SKM-1 (cell line): ENCODE results near the gene AHRR.
"Not testable (repeated sequence)": the region's sequence is repeated elsewhere in the genome, so short reads cannot be mapped to it uniquely, and the experiment has no call there.

Experiments used
- DNase-seq: peaks from one replicate; lab custom pipeline; 2025; ENCODE audit not compliant: unreplicated experiment; lab: John Stamatoyannopoulos, UW

The AHRR gene

GRCh38 chr5:321230-321725 lies at the start of gene AHRR:
Gene AHRR (plus strand): TSS chr5:321714. CDS start chr5:343903, 22,189 bp downstream.
- DNase-seq: peak; percentile 13

DNA sequence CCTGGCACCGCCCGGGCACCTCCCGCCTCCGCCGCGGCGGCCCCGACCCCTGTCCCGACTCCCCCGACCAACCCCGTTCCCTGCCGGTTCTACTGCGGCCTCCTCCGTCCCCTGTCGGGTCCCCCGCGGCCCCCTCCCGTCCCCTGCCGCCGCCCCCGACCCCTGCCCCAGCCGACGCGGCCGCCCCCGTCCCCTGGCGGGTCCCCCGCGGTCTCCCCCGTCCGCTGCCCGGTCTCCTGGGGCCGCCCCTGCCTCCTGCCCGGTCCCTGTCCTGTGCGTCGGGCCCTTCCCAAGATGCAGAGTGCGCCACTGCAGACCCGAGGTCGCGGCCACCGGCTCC lies 49.7 kb upstream of the AHRR start:
- DNase-seq: not testable (repeated sequence)

- not testable (repeated sequence) for DNase-seq
Measured at GRCh38 chr5:273091-273490, 48.4 kb upstream of the AHRR start.

- not testable (repeated sequence) for DNase-seq
Measured at GRCh38 chr5:273491-273890, 48.0 kb upstream of the AHRR start.

GRCh38 chr5:274346-274745 lies 47.2 kb upstream of the AHRR start:
- DNase-seq: not testable (repeated sequence)

- DNase-seq: no peak
Measured at GRCh38 chr5:278646-279045, 42.9 kb upstream of the AHRR start.

DNA sequence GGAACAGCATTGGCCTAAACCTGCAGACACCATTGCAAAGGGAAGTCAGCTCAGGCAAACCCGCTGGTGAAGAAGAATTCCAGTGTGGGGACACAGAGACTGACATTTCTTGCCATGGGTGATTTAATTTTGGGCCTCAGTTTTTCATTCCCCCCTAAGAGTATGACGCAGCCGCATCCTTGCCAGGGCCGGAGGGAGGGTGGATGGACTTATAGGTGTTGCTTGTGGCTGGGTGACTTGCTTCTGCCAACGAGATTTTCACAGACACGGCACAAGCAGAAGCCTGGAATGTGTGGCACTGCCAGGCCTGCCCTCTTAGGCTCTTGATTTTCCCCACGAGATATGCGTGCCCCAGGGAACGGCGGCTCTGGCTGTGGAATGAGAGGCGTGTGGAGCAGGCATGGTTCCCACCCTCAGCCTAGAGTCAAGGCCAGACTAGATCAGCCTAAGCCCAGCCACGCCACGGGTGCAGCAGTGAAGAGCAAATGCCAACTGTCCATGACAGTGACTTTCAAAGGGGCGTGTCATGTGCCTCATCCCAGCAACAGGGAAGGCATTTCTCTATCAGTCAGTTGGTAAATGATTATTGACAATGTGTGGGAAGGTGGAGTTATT lies 42.4 kb upstream of the AHRR start:
- DNase-seq: not testable (repeated sequence)

DNA sequence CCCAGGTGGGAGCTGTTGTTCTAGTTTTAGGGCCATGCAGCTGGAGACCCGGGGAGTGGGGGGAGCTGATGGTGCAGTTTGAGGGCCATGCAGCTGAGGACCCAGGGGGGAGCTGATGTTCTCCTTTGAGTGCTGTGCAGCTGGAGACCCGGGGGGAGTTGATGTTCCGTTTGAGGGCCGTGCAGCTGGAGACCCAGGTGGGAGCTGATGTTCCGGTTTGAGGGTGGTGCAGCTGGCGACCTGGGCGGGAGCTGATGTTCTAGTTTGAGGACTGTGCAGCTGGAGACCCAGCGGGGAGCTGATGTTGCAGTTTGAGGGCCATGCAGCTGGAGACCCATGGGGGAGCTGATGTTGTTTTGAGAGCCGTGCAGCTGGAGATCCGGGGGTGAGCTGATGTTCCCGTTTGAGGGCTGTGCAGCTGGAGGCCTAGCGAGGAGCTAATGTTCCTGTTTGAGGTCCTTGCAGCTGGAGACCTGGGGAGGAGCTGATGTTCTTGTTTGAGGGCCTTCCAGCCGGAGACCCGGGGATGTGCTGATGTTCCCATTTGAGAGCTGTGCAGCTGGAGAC lies 35.4 kb upstream of the AHRR start:
- DNase-seq: no peak

DNA sequence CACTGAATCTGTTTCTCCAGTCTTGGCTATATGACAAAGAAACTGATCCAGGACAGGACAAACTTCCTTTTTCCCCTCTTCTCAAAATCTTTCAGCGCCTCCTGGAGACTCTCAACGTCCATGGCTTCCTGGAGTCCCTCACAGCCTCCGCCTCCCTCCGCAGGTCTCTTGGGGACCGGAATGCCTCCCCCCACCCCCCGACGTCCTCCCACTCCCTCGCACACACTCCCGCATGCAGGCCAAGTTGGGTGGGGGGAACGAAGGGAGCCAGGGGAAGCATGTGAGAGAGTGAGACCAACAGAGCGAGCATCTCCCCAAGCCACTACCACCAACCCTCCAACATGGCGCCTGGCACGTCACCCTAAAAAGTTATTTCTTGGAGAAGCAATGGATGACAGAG lies 31.3 kb upstream of the AHRR start:
- not testable (repeated sequence) for DNase-seq

DNA sequence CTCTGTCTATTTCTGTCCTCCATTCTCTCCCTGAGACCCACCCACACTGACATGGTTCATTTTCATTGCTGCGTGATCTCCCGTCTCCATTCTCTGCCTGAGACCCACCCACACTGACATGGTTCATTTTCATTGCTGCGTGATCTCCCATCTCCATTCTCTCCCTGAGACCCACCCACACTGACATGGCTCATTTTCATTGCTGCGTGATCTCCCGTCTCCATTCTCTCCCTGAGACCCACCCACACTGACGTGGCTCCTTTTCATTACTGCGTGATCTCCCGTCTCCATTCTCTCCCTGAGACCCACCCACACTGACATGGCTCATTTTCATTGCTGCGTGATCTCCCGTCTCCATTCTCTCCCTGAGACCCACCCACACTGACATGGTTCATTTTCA lies 30.2 kb upstream of the AHRR start:
- not testable (repeated sequence) for DNase-seq

- not testable (repeated sequence) for DNase-seq
Measured at GRCh38 chr5:294788-295187, 26.7 kb upstream of the AHRR start.

GRCh38 chr5:296207-296606 lies 25.3 kb upstream of the AHRR start:
- not testable (repeated sequence) for DNase-seq

DNA sequence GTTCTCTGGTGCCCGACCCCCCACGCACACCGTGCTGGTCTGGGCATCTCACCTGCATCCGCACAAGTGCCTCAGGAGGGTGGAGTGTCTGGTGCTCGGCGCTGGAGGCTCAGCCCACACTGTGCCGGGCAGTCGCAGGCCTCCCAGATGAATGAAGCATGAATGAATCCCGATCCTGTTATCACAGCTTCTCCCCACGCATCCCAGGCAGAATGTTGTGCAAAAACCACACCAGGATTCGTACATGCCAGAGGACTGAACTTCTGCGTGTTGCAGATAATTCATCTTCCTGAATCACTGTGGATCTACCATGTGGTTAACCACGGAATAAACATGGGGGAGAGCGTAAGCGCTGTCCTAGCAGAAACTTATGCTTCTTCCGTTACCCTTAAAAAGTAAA lies 24.6 kb upstream of the AHRR start:
- DNase-seq: not testable (repeated sequence)

- not testable (repeated sequence) for DNase-seq
Measured at GRCh38 chr5:297448-297847, 24.1 kb upstream of the AHRR start.

DNA sequence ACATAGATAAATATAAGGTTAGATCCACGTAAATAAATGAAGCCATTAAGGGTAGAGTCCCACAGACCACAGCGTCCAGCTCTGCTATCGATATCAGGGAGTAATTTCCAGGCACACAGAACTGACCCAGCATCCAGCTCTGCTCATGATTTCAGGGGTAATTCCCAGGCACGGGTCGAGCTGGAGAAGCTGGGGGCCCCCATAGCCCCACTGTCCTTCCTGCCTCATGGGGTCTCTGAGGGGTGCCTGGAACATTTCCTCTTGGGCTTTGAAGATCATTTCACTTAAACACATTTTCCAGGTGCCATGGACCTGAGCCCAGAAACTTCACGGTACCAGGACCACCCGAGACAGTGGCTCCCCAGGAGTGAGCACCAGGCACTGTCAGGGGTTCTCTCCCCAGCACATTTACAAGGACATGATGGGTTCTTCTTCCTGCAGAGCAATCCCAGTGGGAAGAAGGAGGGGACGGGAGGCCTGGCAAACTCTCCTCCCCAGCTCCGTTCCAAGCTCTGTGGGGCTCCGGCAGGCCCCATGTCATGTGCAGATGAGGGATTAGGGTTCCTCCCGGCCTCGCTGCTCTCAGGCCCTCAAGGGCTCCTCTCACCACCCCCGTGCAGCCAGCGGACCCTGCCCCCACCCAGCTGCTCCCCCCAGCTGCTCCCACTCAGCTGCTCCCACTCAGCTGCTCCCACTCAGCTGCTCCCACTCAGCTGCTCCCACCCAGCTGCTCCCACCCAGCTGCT lies 23.4 kb upstream of the AHRR start:
- not testable (repeated sequence) for DNase-seq

GRCh38 chr5:298737-299125 lies 22.8 kb upstream of the AHRR start:
- DNase-seq: no peak

DNA sequence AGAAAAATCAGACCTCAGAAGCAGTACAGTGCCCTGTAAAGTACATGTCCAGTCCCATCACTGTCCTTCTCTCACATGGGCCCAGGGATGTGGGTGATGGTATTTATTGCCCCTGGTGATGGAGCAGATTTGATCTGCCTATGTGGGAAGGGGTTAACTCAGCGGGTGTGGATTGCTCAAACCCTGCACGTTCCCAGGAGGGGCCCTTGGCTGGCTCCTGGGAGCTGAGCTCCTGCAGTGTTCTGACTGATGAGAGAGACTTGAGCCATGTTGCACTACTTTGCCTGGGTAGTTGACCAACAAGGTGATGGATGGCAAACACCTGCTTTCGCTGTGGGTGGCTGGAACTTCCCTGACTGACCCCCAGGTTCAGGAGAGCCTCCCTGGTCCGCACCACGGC lies 21.6 kb upstream of the AHRR start:
- not testable (repeated sequence) for DNase-seq

GRCh38 chr5:300691-301435 lies 20.7 kb upstream of the AHRR start:
- not testable (repeated sequence) for DNase-seq

DNA sequence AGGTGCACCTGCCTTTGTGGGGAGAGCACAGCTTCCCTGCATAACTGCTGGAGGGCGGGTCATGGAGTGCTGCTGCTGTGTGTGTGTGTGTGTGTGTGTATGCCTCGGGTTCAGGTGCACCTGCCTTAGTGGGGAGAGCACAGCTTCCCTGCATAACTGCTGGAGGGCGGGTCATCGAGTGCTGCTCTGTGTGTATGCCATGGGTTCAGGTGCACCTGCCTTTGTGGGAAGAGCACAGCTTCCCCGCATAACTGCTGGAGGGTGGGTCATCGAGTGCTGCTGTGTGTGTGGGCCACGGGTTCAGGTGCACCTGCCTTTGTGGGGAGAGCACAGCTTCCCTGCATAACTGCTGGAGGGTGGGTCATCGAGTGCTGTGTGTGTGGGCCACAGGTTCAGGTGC lies 19.1 kb upstream of the AHRR start:
- DNase-seq: not testable (repeated sequence)

GRCh38 chr5:302966-303365 lies 18.5 kb upstream of the AHRR start:
- no peak for DNase-seq

GRCh38 chr5:303741-304140 lies 17.8 kb upstream of the AHRR start:
- not testable (repeated sequence) for DNase-seq
